ENCODE results near the gene EGFL7.

DNA sequence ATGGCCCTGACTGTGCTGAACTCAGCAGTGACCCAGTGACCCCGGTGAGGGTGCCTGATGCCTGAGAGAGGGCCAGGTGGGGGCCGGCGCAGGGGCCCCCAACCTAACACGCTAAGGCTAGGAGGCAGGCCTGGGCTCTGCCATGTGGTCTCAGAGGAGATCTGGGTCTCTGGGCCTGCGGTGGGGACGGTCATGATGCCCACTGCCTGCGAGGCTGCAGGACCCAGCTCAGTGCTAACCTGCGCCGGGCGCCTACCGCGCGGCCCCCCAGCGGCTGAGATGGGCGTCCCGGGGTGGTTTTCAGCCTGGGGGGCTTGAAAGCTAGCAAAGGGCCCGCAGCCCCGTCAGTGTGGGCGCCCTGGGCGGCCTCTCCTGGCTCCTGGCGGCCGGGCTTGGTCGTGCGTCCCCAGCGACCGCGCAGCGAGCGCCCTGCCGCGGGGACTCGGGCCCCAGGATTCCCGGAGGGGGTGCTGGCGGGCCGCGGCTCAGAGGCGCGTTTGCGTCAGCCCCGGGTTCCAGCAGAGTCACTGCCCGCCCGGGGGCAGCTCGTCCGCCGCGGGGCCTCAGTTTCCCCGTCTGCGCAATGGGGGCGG lies 2.5 kb downstream of the EGFL7 start:
- no peak for TF ChIP-seq YY1 (IDR thresholded peaks at IDR 0.05; ENCODE audit: insufficient read depth, insufficient read length)
- TF ChIP-seq ZNF274 (IDR thresholded peaks at IDR 0.05; ENCODE audit: low read depth, low read length) = no peak

Measured in NT2/D1 (cell line).